Measurements from ENCODE around the gene CSMD2.

DNA sequence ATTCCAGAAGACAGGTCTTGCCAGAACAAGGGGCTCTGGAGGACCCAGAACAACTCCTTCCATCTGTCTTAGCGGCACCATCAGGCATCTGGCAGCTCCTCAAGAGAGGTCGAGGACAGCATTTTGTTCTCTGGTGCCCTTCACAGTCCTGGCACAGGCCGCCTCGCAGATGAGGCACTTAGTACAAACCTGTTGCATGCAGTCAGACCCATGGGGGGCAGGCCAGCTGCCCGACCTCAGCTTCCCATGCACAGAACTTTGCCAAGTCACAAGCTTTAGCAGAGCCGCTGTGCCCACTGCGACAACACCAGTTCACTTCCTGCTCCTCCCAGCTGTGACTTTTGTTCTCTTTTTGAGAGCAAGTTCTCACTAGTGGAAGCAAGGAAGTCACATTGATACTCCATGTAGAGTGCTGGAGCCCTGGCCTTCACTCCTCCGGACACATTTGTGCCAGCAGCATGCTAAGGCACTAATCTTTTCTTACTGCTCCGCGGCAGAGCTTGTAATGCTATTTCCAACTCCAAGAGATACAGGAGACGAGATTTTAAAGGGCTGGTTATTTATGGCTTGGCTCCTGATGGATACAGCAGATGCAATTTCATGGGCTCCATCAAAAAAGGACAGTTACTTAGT lies 256.6 kb downstream of the CSMD2 start:
- TF ChIP-seq, protein P1, sequence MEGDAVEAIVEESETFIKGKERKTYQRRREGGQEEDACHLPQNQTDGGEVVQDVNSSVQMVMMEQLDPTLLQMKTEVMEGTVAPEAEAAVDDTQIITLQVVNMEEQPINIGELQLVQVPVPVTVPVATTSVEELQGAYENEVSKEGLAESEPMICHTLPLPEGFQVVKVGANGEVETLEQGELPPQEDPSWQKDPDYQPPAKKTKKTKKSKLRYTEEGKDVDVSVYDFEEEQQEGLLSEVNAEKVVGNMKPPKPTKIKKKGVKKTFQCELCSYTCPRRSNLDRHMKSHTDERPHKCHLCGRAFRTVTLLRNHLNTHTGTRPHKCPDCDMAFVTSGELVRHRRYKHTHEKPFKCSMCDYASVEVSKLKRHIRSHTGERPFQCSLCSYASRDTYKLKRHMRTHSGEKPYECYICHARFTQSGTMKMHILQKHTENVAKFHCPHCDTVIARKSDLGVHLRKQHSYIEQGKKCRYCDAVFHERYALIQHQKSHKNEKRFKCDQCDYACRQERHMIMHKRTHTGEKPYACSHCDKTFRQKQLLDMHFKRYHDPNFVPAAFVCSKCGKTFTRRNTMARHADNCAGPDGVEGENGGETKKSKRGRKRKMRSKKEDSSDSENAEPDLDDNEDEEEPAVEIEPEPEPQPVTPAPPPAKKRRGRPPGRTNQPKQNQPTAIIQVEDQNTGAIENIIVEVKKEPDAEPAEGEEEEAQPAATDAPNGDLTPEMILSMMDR (IDR thresholded peaks at IDR 0.05): no peak
- TF ChIP-seq POLR2A (IDR thresholded peaks at IDR 0.05): no peak
